ENCODE measurements around the gene VAMP5.
"Not testable (repeated sequence)": the region's sequence is repeated elsewhere in the genome, so short reads cannot be mapped to it uniquely, and the experiment has no call there.

VAMP5 gene

GRCh38 chr2:85601771-85602475 lies 17.7 kb downstream of the VAMP5 start:
- DNase-seq (ENCODE audit: low read depth), result no peak

- peak; percentile 79 for DNase-seq (ENCODE audit: low read depth)
Observed at GRCh38 chr2:85602476-85603234, 18.4 kb downstream of the VAMP5 start, which contains the start of gene TMEM150A. Gene TMEM150A (minus strand): TSS chr2:85602698. CDS start chr2:85601948, 750 bp downstream.

GRCh38 chr2:85604133-85604444 lies 19.9 kb downstream of the VAMP5 start:
- DNase-seq (ENCODE audit: low read depth), result not testable (repeated sequence)

GRCh38 chr2:85604568-85605339 lies 20.5 kb downstream of the VAMP5 start:
- DNase-seq (ENCODE audit: low read depth), result no peak

GRCh38 chr2:85605406-85606115 lies 21.3 kb downstream of the VAMP5 start:
- no peak for DNase-seq (ENCODE audit: low read depth)

- DNase-seq (ENCODE audit: low read depth), result no peak
Observed at GRCh38 chr2:85606116-85606455, 21.9 kb downstream of the VAMP5 start.

- DNase-seq (ENCODE audit: low read depth), result no peak
Observed at GRCh38 chr2:85607268-85608215, 23.3 kb downstream of the VAMP5 start.

GRCh38 chr2:85611217-85611704 lies 27.0 kb downstream of the VAMP5 start:
- no peak for DNase-seq (ENCODE audit: low read depth)

- DNase-seq (ENCODE audit: low read depth), result peak; percentile 76
Observed at GRCh38 chr2:85611705-85612587, 27.7 kb downstream of the VAMP5 start, which contains the start of gene C2orf68. Gene C2orf68 (minus strand): TSS chr2:85612066. CDS start chr2:85611984, 82 bp downstream.

GRCh38 chr2:85613717-85614515 lies 29.7 kb downstream of the VAMP5 start:
- no peak for DNase-seq (ENCODE audit: low read depth)

- not testable (repeated sequence) for DNase-seq (ENCODE audit: low read depth)
Observed at GRCh38 chr2:85614757-85615156, 30.5 kb downstream of the VAMP5 start.

- DNase-seq (ENCODE audit: low read depth), result no peak
Observed at GRCh38 chr2:85615413-85615728, 31.1 kb downstream of the VAMP5 start.

- DNase-seq (ENCODE audit: low read depth), result not testable (repeated sequence)
Observed at GRCh38 chr2:85617723-85618122, 33.5 kb downstream of the VAMP5 start.

- DNase-seq (ENCODE audit: low read depth), result no peak
Observed at GRCh38 chr2:85619617-85620016, 35.4 kb downstream of the VAMP5 start.

- DNase-seq (ENCODE audit: low read depth), result no peak
Observed at GRCh38 chr2:85621338-85621737, 37.1 kb downstream of the VAMP5 start.

GRCh38 chr2:85623991-85624390 lies 39.8 kb downstream of the VAMP5 start:
- no peak for DNase-seq (ENCODE audit: low read depth)

- no peak for DNase-seq (ENCODE audit: low read depth)
Observed at GRCh38 chr2:85628658-85629057, 44.4 kb downstream of the VAMP5 start.

GRCh38 chr2:85631316-85631715 lies 47.1 kb downstream of the VAMP5 start:
- DNase-seq (ENCODE audit: low read depth), result no peak

- no peak for DNase-seq (ENCODE audit: low read depth)
Observed at GRCh38 chr2:85635011-85635410, 50.8 kb downstream of the VAMP5 start.

All from stimulated activated CD8-positive, alpha-beta memory T cell treated with anti-CD3 and anti-CD28 coated beads, Interleukin-7, amount 100 ng/mL, for 24 hours (primary cell).